Tibial artery (tissue), 4 donors: ENCODE measurements around the gene ETV6.

Source experiments
- DNase-seq, 2 donors: peaks; one replicate each; pipeline ENCODE4 v3.0.0-alpha.2; 2019
- H3K27ac ChIP-seq, 2 donors: fragments of 200-600 bp; sonication (generic) in 1 of 2; 1 replicate in 1 of 2; 2 replicates in 1 of 2; pipeline ENCODE4 v1.5.1; 2018 to 2019; ENCODE audit warnings: mild to moderate bottlenecking in 1 of 2
- H3K27me3 ChIP-seq, 2 donors: fragments of 200-600 bp; sonication (generic) in 1 of 2; one replicate each; pipeline versions ENCODE4 v1.5.1 to v1.6.0; 2016 to 2019
- H3K36me3 ChIP-seq, 3 donors: fragments of 200-600 bp; sonication (generic) in 2 of 3; one replicate each; pipeline ENCODE4 v1.5.1; 2016 to 2019; ENCODE audit warnings: mild to moderate bottlenecking in 2 of 3
- H3K4me1 ChIP-seq, 4 donors: fragments of 200-600 bp; sonication (generic) in 2 of 4; 1 replicate in 3 of 4; 2 replicates in 1 of 4; pipeline ENCODE4 v1.5.1; 2016 to 2019
- H3K4me3 ChIP-seq, 2 donors: fragments of 200-600 bp; sonication (generic) in 1 of 2; 1 replicate in 1 of 2; 2 replicates in 1 of 2; pipeline ENCODE4 v1.5.1; 2018 to 2019; ENCODE audit warnings: mild to moderate bottlenecking in 2 of 2
- H3K9me3 ChIP-seq, 3 donors: fragments of 200-600 bp; sonication (generic) in 1 of 3; one replicate each; pipeline ENCODE4 v1.5.1; 2016 to 2019
- CTCF ChIP-seq, 2 experiments: fragments of 200-600 bp in 1 of 2; fragments of 450-650 bp in 1 of 2; IDR thresholded peaks; one replicate each; pipeline ENCODE4 v1.5.1; 2017 to 2019; ENCODE audit warnings: antibody characterized with exemption in 2 of 2, mild to moderate bottlenecking in 1 of 2, moderate library complexity in 1 of 2
- intact Hi-C: fragments of 100-400 bp; cut with DNase I; formaldehyde crosslinking; loops from one replicate; pipeline ENCODE4 v1.15.0; 2023; ENCODE audit warnings: low total_unique reads

ETV6 gene

DNA sequence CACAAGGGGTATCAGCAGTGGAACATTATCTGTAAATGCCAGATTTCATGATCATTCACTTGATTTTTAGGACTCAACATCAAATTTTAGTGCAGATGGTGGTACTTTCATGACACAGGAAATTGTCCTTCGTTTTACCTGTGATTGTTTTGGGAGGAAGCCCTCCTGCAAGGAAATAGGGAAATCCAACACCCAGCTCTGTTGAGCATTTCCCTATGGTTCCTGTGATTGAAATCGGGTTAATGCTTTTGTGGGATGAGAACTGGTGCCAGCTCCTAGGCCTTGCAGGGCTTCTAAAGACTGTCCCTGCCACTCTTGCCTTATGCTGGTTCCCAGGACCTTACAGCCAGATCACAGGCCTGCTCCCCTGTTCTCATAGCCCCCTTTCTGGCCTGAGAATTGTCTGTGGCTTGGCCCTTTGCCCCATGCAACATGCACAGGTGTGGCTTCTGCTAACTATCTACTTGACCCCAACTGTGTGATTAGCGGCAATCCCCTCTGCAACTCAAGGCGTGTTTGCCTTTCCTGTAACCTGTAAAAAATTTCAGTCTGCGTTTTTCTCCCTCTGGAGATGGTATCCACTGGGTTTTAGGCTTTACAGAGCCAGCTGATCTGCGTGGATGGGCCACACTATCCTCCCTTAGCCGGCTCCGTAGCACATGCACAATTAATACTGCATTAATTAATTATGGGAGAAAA lies 112.5 kb downstream of the ETV6 start:
- H3K36me3 ChIP-seq = no peaks in the 10 kb centered on the region
- peaks cover 0 to 97% (median 73%) of the 10 kb centered on the region in 4 donors for H3K4me1 ChIP-seq
- intact Hi-C loops = loop anchor here (10.0 kb wide), 1 partner anchor 107 kb away; no protein-coding TSS in a partner anchor
- H3K27ac ChIP-seq = peak overlapping the region; percentile 84
- no peak for DNase-seq
- TF ChIP-seq CTCF (IDR thresholded peaks at IDR 0.05) = no peak
- no peaks in the 10 kb centered on the region for H3K27me3 ChIP-seq
- no peak overlapping the region for H3K4me3 ChIP-seq
- no peaks in the 10 kb centered on the region for H3K9me3 ChIP-seq

DNA sequence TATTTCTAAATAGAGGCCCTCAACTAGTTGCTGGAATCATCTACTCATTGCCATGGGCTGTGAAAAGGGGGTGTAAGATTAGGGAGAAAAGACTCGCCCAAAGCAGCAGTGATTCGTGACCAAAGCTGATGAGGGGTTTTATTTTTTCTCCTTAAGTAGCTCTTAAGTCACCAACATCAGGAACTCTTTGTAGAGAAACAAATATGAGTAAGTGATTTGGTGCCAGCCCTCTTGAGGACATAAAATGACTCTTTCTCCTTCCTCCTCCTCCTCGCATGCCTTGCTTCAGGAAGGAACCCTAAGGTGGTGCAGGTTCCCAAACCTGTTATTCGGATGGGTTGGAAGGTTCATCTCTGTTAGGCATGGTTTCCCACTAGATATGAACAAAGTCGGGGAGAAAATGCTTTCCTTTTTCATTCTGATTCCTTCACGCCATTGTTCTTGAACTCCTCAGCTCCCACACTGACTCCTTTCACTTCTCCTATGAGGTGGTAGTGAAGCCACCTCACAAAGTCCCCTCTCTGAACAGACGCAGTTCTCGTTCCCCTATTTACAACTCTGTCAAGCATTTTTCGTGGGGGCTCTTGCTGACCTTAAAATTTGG lies 113.4 kb downstream of the ETV6 start:
- H3K27me3 ChIP-seq = no peaks in the 10 kb centered on the region
- H3K4me1 ChIP-seq = peaks cover 0 to 97% (median 72%) of the 10 kb centered on the region in 4 donors
- TF ChIP-seq CTCF (IDR thresholded peaks at IDR 0.05) = no peak
- intact Hi-C loops = loop anchor here (10.0 kb wide), 1 partner anchor 108 kb away; no protein-coding TSS in a partner anchor
- no peaks in the 10 kb centered on the region for H3K9me3 ChIP-seq
- no peak overlapping the region for H3K4me3 ChIP-seq
- peak overlapping the region; percentile 84 for H3K27ac ChIP-seq
- DNase-seq = no peak
- no peaks in the 10 kb centered on the region for H3K36me3 ChIP-seq

- H3K27ac ChIP-seq = peak overlapping the region; percentile 84
- no peak for TF ChIP-seq CTCF (IDR thresholded peaks at IDR 0.05)
- no peaks in the 10 kb centered on the region for H3K27me3 ChIP-seq
- DNase-seq = no peak
- no peaks in the 10 kb centered on the region for H3K36me3 ChIP-seq
- intact Hi-C loops = loop anchor here (10.0 kb wide), 1 partner anchor 109 kb away; no protein-coding TSS in a partner anchor
- H3K9me3 ChIP-seq = no peaks in the 10 kb centered on the region
- H3K4me3 ChIP-seq = no peak overlapping the region
- H3K4me1 ChIP-seq = peaks cover 0 to 97% (median 70%) of the 10 kb centered on the region in 4 donors
Measured at GRCh38 chr12:11763760-11764520, 114.5 kb downstream of the ETV6 start.

DNA sequence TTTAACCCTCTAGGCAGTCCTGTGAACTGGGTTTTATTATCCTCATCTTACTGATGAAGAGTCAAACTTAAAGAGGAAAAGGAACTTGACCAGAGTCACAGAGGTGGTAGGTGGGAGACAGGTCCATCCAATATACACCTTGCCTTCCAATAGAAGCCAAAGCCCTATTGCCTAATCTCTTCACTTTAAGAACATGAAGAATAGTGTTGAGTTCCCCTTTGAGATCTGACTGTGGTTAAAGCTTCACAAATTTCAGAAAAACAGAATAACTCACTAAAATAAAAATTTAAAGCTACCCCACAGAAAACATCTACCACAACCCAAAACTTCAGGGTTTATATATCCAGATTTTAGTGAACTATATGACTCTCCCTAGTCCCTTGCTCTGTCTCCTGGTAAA lies 115.4 kb downstream of the ETV6 start:
- H3K27ac ChIP-seq = peak overlapping the region; percentile 84
- no peak overlapping the region for H3K4me3 ChIP-seq
- peaks cover 0 to 97% (median 67%) of the 10 kb centered on the region in 4 donors for H3K4me1 ChIP-seq
- intact Hi-C loops = loop anchor here (10.0 kb wide), 1 partner anchor 110 kb away; no protein-coding TSS in a partner anchor
- DNase-seq = no peak
- TF ChIP-seq CTCF (IDR thresholded peaks at IDR 0.05) = no peak
- H3K9me3 ChIP-seq = no peaks in the 10 kb centered on the region
- no peaks in the 10 kb centered on the region for H3K27me3 ChIP-seq
- H3K36me3 ChIP-seq = no peaks in the 10 kb centered on the region

DNA sequence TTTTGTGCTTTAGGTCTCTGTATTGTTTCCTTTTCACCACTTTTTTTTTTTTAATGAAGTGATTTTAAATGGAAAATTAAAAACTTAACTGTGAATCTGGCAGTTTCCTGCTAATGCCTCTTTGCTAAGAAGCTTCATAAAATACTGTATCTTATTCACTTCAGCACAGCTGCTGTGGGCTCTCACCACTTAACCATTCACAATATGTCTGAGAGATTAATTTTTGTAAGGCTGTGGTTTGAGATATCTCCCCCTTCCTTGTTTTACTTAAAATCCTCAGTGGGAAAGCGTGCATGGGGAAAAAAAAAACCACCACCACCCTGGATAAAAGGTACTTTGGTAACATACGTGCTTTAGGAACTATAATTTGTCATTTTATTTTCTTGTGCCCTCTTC lies 115.9 kb downstream of the ETV6 start:
- DNase-seq = no peak
- intact Hi-C loops = loop anchor here (10.0 kb wide), 1 partner anchor 111 kb away; no protein-coding TSS in a partner anchor

More for the DNA sequence above, 115.9 kb downstream of the ETV6 start:
- Histone ChIP-seq H3K27me3 (no peaks in the 10 kb centered on the region), H3K36me3 (no peaks in the 10 kb centered on the region), H3K27ac (peak overlapping the region; percentile 84), H3K9me3 (no peaks in the 10 kb centered on the region), H3K4me1 (peaks cover 0 to 96% (median 67%) of the 10 kb centered on the region in 4 donors), H3K4me3 (no peak overlapping the region)
- no peak for TF ChIP-seq CTCF (IDR thresholded peaks at IDR 0.05)
